GM23248 (cell line): ENCODE results near the gene MIER2.

Source experiments
- EZH2 ChIP-seq: fragments of 200-600 bp; sonication (generic); IDR thresholded peaks from 2 replicates; pipeline ENCODE4 v1.6.1; 2018; ENCODE audit warnings: antibody characterized with exemption, mild to moderate bottlenecking; ENCODE audit not compliant: insufficient read depth, poor library complexity, severe bottlenecking
- EZH2phosphoT487 ChIP-seq: fragments of 200-600 bp; sonication (generic); IDR thresholded peaks from 2 replicates; pipeline ENCODE4 v1.6.1; 2018; ENCODE audit warnings: antibody characterized with exemption, moderate library complexity, mild to moderate bottlenecking, low read depth; ENCODE audit not compliant: insufficient read depth

DNA sequence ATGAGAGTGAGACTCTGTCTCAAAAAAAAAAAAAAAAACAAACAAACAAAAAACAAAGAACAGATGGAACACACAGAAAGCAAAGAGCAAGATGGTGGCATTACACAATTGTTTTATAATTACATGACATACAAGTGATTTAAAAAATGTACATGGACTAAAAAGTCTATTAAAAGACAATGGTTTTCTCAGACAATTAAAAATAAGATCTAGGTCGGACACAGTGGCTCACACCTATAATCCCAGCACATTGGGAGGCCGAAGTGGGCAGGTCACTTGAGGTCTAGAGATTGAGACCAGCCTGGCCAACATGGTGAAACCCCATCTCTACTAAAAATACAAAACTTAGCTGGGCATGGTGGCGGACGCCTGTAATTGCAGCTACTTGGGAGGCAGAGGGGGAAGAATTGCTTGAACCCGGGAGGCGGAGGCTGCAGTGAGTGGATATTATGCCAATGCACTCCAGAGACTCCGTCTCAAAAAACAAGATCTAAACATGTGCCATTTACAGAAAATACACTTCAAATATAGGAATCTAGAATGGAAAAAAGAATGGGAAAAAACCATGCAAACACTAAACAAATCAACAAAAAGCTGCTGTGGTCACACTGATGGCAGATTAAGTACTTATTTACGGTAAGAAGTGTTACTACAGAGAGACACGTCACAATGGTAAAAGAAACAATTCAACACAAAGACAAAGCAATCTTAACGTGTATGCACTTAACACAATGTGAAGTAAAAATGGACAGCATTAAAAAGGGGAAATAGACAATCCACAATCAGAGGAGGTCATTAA is 26.7 kb downstream of the MIER2 start:
- TF ChIP-seq EZH2 (no peak), EZH2phosphoT487 (no peak)
